Activated T-cell treated with anti-CD3 and anti-CD28 coated beads for 4 hours (primary cell): ENCODE results near the gene HGF.

Experiments used
- DNase-seq: peaks from one replicate; pipeline ENCODE4 v3.0.0-alpha.2; 2020

HGF gene

DNA sequence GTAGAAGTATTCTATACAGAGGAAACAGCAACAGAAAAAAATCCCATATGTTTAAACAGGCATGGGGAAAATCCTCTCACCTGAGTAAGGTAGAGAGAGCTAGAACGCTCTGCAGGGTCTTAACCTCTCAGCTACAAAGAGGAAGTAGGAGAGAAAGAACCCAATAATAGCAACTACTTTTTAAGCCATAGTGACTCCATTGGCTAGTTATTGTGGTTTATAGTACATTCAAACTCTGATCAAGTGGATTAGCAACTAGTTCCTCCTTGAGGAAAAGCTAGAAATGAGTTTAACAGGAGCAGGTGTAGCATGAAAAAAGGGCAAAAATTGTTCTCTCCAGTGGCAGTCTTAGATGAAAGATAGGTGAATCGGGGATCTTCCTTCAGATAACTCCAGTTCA lies 89.7 kb downstream of the HGF start:
- no peak for DNase-seq

DNA sequence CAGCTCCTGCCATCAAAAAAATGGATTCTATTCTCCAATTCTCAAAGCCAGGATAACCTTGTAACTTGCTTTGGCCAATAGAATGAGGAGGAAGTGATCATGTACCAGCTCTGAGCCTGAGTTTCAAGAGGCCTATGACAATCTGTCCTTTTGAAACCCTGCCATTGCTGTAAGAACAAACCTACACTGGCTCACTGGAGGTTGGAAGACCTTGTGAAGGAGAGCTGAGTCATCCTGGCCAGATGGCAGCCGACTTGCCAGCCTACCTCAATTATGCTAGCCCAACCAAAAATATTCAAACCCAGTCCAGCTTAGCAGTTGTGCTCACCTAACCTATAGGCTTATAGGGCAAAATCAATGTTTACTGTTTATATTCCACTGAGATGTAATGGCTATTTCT lies 93.0 kb downstream of the HGF start:
- no peak for DNase-seq

DNA sequence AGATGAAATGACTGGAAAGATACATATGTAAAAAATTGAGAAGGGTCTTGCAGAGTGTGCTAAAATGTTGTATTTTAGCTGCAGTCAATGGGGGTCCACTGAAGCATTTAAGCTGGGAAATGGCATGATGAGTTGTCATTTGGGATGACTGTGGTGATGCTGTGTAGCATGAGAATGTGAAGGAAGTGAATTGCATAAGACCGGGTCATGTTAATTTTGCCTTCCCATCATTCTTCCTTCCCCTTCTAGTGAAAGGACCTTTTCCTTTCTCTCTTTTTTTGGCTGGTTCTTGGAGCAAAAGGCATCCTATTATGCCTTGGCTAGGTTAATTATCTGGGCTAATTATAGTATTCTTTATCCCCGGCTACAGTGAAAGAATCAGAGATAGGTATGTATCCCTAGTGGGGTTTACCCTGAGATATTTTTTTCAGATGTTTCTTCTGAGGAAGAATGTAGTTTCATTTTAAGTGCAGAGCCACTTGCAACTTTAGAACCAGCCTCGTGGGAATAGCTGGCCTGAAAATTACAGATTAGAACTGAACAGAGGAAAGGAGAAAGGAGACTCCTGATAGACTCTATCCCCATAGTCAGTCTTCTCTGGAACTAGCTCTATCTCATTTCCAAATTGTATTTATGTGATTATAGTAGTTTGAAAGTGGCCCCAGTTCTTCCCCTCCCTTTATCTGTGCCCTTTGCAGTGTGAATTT lies 93.6 kb downstream of the HGF start:
- DNase-seq = no peak

DNA sequence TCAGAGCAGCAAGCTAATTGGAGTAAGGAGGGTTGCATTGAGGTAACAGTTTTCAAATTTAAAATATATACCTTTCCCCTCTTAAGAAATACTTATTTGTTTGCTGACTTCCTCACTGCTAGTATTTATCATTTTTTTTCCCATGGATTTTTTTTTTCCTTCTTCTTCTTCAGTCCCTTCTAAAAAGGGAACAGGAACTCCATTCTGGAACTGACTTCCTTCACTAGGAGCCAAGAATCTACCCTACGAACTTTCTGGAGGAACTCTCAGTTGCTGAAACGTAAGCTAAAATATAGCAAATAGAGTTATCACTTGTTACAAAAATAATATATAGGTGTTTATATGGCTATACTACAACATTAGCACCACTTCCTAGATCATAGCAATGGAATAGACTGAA lies 95.4 kb downstream of the HGF start:
- DNase-seq = no peak

DNA sequence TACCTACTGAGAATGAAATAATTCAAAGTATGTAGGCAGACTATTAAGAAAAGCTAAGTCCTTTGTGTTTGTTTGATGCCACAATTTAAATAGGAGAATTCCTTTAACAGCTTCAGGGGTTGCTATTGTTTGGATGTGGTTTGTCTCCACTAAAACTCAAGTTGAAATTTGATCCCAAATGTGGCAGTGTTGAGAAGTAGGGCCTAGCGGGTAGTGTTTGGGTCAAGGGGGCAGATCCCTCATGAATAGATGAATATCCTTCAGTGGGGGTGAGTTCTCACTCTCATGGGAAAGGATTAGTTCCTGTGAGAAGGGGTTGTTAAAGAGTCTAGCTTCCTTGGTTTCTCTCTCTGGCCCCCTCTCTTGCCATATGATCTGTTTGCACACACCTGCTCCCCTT lies 97.0 kb downstream of the HGF start:
- no peak for DNase-seq

DNA sequence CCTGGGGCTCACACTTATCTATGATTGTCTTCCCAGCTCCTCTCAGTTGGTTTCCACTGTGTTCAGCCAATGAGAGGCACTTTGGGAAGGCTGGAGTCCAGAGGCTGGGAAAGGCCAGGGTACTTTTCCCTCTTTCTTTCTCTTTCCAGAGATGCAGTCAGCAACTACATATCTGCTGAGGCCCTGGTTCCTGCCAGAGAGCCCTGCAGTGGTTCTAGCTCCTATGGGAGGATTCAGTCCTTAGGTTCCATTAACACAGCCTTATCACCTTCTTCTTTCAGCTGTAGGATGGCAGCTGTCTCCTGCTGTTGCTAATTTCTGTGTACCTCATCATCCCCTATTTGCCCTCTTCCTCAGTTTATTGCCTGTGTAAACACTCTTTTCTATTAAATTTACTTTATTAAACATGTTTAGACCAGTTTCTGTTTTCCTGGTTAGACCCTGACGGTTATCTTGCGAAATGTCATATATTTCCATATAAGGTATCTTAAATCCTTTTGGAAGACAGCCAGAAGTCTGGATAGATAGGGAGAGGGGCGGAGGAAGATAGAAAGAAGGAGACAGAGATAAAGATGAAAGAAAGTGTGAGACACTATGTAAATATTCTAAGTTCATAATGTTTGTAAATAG lies 100.3 kb downstream of the HGF start:
- DNase-seq = no peak

DNA sequence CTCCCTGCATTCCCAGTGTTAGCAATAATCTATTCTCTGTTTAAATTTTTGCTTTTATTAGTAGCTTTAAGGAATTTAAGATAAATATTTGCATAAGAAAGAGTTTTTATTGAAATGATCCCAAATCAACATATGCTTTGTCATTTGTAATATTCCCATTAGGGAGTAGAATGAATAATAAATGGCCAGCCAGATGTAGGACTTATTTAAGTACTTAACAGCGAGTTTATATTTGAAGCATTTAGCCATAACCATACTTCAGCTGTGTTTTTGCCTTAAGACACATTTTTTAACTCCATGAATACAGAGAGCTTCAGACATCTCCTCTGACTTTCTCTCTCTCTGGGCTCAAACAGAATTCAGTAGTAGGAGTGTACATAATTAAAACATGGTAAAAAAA lies 103.6 kb downstream of the HGF start:
- no peak for DNase-seq

DNA sequence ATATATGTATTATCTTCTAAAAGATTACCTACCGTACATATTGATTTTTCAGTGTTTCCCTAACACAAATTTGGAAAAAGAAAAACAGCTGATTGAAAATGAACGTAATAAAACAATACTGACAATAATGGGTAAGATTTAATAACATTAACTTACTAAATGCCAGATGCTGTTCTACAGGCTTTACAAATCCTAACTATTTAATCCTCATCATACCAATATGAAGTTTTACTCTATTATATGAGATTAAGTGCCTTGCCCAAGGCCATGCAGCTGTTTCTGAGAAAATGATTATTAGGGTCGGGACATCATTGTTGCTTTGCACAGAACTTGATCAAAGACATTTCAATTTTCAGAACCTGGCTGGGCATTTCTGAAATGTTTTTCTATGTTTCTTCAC lies 104.6 kb downstream of the HGF start:
- DNase-seq = no peak

DNA sequence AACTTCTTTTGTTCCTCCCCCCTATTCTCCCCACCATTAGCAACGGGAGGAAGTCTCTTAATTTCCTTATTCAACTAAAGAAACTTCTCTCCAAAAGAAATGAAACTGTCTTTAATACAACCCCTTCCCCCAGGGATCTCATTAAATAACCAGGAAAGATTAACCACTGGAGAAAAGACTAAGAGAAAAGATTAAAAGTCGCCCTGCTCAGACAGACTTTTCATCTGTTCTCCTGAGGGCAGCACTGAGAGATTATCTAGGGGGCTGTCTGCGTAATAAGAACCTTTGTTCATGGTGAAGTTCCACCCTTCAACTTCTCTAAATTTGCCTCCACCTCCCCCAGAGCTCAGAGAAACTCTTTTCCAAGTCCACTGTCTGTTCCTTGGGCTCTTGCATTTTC lies 105.5 kb downstream of the HGF start:
- no peak for DNase-seq

DNA sequence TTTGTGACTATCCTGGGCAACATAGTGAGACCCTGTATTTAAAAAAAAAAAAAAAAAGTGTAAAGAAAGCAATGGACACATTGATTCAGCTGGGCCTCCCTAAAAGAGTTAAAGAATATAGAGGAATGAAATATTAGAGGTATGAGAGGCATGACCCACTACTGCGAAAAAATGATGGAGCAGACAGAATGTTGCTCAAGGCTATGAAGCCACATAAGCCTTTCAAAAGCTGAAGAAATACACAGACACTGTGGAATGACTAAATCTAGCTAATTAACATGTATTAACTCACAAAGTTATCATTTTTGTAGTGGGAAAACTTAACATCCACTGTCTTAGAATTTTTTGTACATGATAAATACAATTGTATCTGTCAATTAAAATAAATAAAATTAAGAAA lies 107.3 kb downstream of the HGF start:
- DNase-seq = no peak

DNA sequence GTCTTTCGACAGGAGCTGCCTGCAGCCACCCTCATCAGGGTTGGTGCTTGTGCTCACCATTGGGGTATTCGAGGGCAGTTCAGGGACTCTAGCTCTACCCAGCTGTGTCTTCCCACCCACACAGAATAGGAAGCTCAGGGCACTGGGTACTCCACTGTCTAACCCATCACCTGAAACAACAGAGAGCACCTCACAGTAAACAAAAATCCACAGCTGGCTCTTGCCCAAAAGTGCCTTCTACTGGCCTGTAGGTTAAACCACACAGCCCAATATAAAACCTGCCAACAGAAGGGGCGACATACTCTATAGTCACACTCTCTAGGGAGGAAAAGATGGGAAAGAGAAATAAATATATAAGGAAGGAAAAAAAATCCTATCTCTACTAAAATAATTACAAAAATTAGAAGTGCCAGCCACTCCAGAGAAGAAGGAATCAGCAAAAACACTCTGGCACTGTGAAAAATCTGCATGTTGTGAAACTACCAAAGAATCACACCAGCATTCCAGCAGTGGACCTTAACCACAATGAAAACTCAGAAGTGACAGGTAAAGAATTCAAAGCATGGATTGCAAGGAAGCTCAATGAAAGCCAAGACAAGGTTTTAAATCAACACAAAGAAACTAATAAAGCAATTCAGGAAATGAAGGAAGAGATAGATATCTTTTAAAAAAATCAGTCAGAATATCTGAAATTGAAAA lies 110.0 kb downstream of the HGF start:
- no peak for DNase-seq

DNA sequence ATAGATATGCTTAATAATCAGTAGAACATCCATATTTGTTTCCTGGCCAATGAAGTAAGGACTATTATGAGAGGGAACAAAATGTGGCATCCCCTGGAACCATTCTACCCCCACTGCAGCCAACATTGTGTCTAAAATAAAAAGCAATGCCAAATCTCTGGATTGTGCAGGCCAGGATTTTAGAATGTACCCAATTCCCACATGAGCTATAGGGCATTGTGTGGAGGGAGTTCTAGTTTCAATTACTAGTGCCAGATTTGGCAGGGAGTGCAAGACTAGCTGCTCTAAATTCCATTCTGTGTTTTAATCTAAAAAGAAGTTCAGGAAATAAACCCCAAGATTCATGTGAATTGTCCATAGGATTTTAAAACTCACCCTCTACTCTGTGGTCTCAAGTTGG lies 112.3 kb downstream of the HGF start:
- no peak for DNase-seq

DNA sequence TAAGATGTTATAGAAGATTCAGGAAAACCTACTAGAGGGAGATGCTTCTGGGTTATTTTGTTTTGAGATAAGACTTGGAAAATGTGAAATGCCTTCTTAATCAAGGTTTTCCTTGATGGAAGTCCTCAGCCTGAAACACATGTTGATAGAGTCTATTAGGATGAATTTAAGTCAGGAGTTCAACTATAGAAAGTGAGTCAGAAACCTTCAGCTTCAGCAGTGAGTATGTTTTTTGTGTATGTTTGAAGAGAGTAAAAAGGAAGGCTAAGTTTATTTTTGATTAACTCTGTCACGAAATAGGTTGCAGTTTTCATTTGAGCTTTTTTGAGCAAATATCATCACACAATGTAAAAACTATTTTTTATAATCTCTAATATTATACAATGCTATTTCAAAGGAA lies 114.6 kb downstream of the HGF start:
- no peak for DNase-seq

DNA sequence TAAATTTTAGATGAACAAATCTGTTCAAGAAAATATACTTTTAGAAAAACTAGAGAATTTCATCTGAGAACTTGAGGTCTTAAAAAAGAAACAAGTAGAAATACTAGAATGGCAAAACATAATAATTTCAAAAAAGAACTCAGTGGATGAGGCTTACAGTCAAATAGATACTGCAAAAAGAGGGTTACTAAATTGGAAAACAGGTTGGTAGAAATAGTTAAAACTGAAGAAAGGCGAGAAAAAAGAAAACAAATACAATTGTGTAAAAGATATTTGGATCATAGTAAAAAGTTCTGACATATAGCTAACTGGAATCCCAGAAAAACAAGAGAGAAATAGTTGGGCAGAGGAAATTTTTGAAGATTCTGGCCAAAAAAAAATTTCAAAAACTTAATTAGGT lies 117.6 kb downstream of the HGF start:
- DNase-seq = no peak
